ENCODE data around the gene KCTD1.

Gene KCTD1

GRCh38 chr18:26459340-26459739, 89.0 kb downstream of the KCTD1 start:
- Histone ChIP-seq H3K27me3 (replicated peaks; ENCODE audit: control insufficient read depth, insufficient read depth, low read length, poor library complexity, severe bottlenecking) (no peaks in the 10 kb centered on the region), H3K4me1 (ENCODE audit: control insufficient read depth, insufficient read depth, low read length, poor library complexity, severe bottlenecking) (no peaks in the 10 kb centered on the region), H3K4me3 (ENCODE audit: insufficient read depth, low read depth, low read length, poor library complexity, severe bottlenecking) (no peak overlapping the region), H3K36me3 (ENCODE audit: control insufficient read depth, insufficient read depth, low read length) (no peaks in the 10 kb centered on the region), H3K9me3 (ENCODE audit: control insufficient read depth, low read length) (no peaks in the 10 kb centered on the region), H3K27ac (ENCODE audit: insufficient read depth, low read length, poor library complexity, severe bottlenecking) (no peak overlapping the region)
- no peak for DNase-seq

- Histone ChIP-seq H3K27me3 (replicated peaks; ENCODE audit: control insufficient read depth, insufficient read depth, low read length, poor library complexity, severe bottlenecking) (no peaks in the 10 kb centered on the region), H3K27ac (ENCODE audit: insufficient read depth, low read length, poor library complexity, severe bottlenecking) (no peak overlapping the region), H3K36me3 (ENCODE audit: control insufficient read depth, insufficient read depth, low read length) (no peaks in the 10 kb centered on the region), H3K4me1 (ENCODE audit: control insufficient read depth, insufficient read depth, low read length, poor library complexity, severe bottlenecking) (no peaks in the 10 kb centered on the region), H3K9me3 (ENCODE audit: control insufficient read depth, low read length) (no peaks in the 10 kb centered on the region), H3K4me3 (ENCODE audit: insufficient read depth, low read depth, low read length, poor library complexity, severe bottlenecking) (no peak overlapping the region)
- no peak for DNase-seq
These were observed 89.7 kb downstream of the KCTD1 start for GRCh38 chr18:26458526-26459232.

GRCh38 chr18:26457611-26458353, 90.6 kb downstream of the KCTD1 start:
- Histone ChIP-seq H3K9me3 (ENCODE audit: control insufficient read depth, low read length) (no peaks in the 10 kb centered on the region), H3K4me3 (ENCODE audit: insufficient read depth, low read depth, low read length, poor library complexity, severe bottlenecking) (no peak overlapping the region), H3K27ac (ENCODE audit: insufficient read depth, low read length, poor library complexity, severe bottlenecking) (no peak overlapping the region), H3K4me1 (ENCODE audit: control insufficient read depth, insufficient read depth, low read length, poor library complexity, severe bottlenecking) (no peaks in the 10 kb centered on the region), H3K27me3 (replicated peaks; ENCODE audit: control insufficient read depth, insufficient read depth, low read length, poor library complexity, severe bottlenecking) (no peaks in the 10 kb centered on the region), H3K36me3 (ENCODE audit: control insufficient read depth, insufficient read depth, low read length) (no peaks in the 10 kb centered on the region)
- no peak for DNase-seq

DNA sequence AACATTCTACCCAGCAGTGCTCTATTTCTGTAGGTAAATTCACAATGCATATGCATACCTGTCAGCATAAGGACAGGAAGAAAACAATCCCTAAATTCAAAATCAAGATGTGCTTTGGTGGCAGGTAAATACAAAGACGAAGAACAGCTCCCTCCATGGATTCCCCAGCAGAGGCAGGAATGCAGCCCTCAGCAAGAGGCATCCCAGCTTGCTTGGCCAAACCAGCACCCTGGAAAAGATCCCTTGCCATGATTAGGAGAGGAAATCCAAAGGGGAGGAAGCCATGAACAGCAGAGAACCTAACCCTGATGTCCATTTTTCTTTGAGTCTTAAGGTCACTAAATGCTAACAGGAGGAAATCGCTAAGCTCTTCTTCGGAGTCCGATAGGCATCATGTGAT, 91.2 kb downstream of the KCTD1 start:
- no peak overlapping the region for H3K27ac ChIP-seq (ENCODE audit: insufficient read depth, low read length, poor library complexity, severe bottlenecking)
- no peaks in the 10 kb centered on the region for H3K9me3 ChIP-seq (ENCODE audit: control insufficient read depth, low read length)
- no peaks in the 10 kb centered on the region for H3K4me1 ChIP-seq (ENCODE audit: control insufficient read depth, insufficient read depth, low read length, poor library complexity, severe bottlenecking)
- no peaks in the 10 kb centered on the region for H3K36me3 ChIP-seq (ENCODE audit: control insufficient read depth, insufficient read depth, low read length)
- DNase-seq: no peak
- no peaks in the 10 kb centered on the region for H3K27me3 ChIP-seq (replicated peaks; ENCODE audit: control insufficient read depth, insufficient read depth, low read length, poor library complexity, severe bottlenecking)
- no peak overlapping the region for H3K4me3 ChIP-seq (ENCODE audit: insufficient read depth, low read depth, low read length, poor library complexity, severe bottlenecking)

DNA sequence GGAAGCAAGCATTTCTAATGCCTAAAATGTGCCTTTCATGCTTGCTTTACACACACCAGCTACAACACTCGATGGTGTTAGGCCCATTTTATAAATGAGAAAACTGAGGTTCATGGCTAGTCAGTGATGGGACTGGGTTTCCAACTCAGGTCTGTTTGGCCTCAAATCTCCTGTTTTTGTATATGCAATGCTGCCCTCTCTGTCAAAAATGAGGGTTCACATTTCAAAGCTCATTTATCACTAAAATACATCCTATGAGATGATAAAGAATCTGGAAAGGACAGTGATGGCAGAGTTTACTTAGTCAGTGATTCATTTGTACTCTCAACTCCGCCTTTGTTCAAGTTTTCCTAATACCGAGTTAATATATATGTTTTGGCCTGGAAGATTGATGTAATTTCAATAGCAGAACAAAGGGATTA, 92.3 kb downstream of the KCTD1 start:
- H3K27ac ChIP-seq (ENCODE audit: insufficient read depth, low read length, poor library complexity, severe bottlenecking): no peak overlapping the region
- H3K4me3 ChIP-seq (ENCODE audit: insufficient read depth, low read depth, low read length, poor library complexity, severe bottlenecking): no peak overlapping the region
- H3K9me3 ChIP-seq (ENCODE audit: control insufficient read depth, low read length): no peaks in the 10 kb centered on the region
- DNase-seq: no peak
- no peaks in the 10 kb centered on the region for H3K4me1 ChIP-seq (ENCODE audit: control insufficient read depth, insufficient read depth, low read length, poor library complexity, severe bottlenecking)
- no peaks in the 10 kb centered on the region for H3K36me3 ChIP-seq (ENCODE audit: control insufficient read depth, insufficient read depth, low read length)
- no peaks in the 10 kb centered on the region for H3K27me3 ChIP-seq (replicated peaks; ENCODE audit: control insufficient read depth, insufficient read depth, low read length, poor library complexity, severe bottlenecking)

DNA sequence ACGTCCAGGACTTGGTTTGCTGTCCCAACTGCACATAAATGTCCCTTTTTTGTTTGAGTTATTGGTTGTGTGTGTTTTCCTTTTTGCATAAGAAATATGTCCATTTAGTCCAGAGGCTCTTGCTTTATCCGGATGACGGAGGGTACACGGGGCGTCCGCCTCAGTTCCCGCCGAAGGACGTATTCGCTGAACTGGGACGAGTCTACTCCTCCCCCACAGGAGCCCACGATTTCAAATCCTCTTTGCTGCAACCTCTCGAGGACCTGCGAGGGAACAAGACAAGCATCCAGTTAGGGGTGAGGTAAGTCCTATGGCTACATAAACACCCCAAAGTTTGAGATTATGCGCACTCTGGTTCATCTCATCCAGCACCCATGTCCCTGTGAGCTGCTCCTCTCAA, 92.7 kb downstream of the KCTD1 start:
- no peaks in the 10 kb centered on the region for H3K4me1 ChIP-seq (ENCODE audit: control insufficient read depth, insufficient read depth, low read length, poor library complexity, severe bottlenecking)
- no peaks in the 10 kb centered on the region for H3K9me3 ChIP-seq (ENCODE audit: control insufficient read depth, low read length)
- DNase-seq: no peak
- H3K27me3 ChIP-seq (replicated peaks; ENCODE audit: control insufficient read depth, insufficient read depth, low read length, poor library complexity, severe bottlenecking): no peaks in the 10 kb centered on the region
- H3K36me3 ChIP-seq (ENCODE audit: control insufficient read depth, insufficient read depth, low read length): no peaks in the 10 kb centered on the region
- no peak overlapping the region for H3K4me3 ChIP-seq (ENCODE audit: insufficient read depth, low read depth, low read length, poor library complexity, severe bottlenecking)
- no peak overlapping the region for H3K27ac ChIP-seq (ENCODE audit: insufficient read depth, low read length, poor library complexity, severe bottlenecking)

- Histone ChIP-seq H3K4me3 (ENCODE audit: insufficient read depth, low read depth, low read length, poor library complexity, severe bottlenecking) (no peak overlapping the region), H3K27ac (ENCODE audit: insufficient read depth, low read length, poor library complexity, severe bottlenecking) (no peak overlapping the region), H3K4me1 (ENCODE audit: control insufficient read depth, insufficient read depth, low read length, poor library complexity, severe bottlenecking) (no peaks in the 10 kb centered on the region), H3K36me3 (ENCODE audit: control insufficient read depth, insufficient read depth, low read length) (no peaks in the 10 kb centered on the region), H3K27me3 (replicated peaks; ENCODE audit: control insufficient read depth, insufficient read depth, low read length, poor library complexity, severe bottlenecking) (no peaks in the 10 kb centered on the region), H3K9me3 (ENCODE audit: control insufficient read depth, low read length) (no peaks in the 10 kb centered on the region)
- DNase-seq: no peak
These were observed 93.7 kb downstream of the KCTD1 start for GRCh38 chr18:26454616-26455015.

GRCh38 chr18:26454192-26454591, 94.2 kb downstream of the KCTD1 start:
- DNase-seq: no peak
- Histone ChIP-seq H3K9me3 (ENCODE audit: control insufficient read depth, low read length) (no peaks in the 10 kb centered on the region), H3K36me3 (ENCODE audit: control insufficient read depth, insufficient read depth, low read length) (no peaks in the 10 kb centered on the region), H3K4me3 (ENCODE audit: insufficient read depth, low read depth, low read length, poor library complexity, severe bottlenecking) (no peak overlapping the region), H3K27ac (ENCODE audit: insufficient read depth, low read length, poor library complexity, severe bottlenecking) (no peak overlapping the region), H3K27me3 (replicated peaks; ENCODE audit: control insufficient read depth, insufficient read depth, low read length, poor library complexity, severe bottlenecking) (no peaks in the 10 kb centered on the region), H3K4me1 (ENCODE audit: control insufficient read depth, insufficient read depth, low read length, poor library complexity, severe bottlenecking) (no peaks in the 10 kb centered on the region)

- DNase-seq: no peak
- Histone ChIP-seq H3K4me1 (ENCODE audit: control insufficient read depth, insufficient read depth, low read length, poor library complexity, severe bottlenecking) (no peaks in the 10 kb centered on the region), H3K9me3 (ENCODE audit: control insufficient read depth, low read length) (no peaks in the 10 kb centered on the region), H3K27me3 (replicated peaks; ENCODE audit: control insufficient read depth, insufficient read depth, low read length, poor library complexity, severe bottlenecking) (no peaks in the 10 kb centered on the region), H3K27ac (ENCODE audit: insufficient read depth, low read length, poor library complexity, severe bottlenecking) (no peak overlapping the region), H3K36me3 (ENCODE audit: control insufficient read depth, insufficient read depth, low read length) (no peaks in the 10 kb centered on the region), H3K4me3 (ENCODE audit: insufficient read depth, low read depth, low read length, poor library complexity, severe bottlenecking) (no peak overlapping the region)
These were observed 94.9 kb downstream of the KCTD1 start for GRCh38 chr18:26453386-26453901.

- Histone ChIP-seq H3K4me1 (ENCODE audit: control insufficient read depth, insufficient read depth, low read length, poor library complexity, severe bottlenecking) (no peaks in the 10 kb centered on the region), H3K4me3 (ENCODE audit: insufficient read depth, low read depth, low read length, poor library complexity, severe bottlenecking) (no peak overlapping the region), H3K27me3 (replicated peaks; ENCODE audit: control insufficient read depth, insufficient read depth, low read length, poor library complexity, severe bottlenecking) (no peaks in the 10 kb centered on the region), H3K27ac (ENCODE audit: insufficient read depth, low read length, poor library complexity, severe bottlenecking) (no peak overlapping the region), H3K36me3 (ENCODE audit: control insufficient read depth, insufficient read depth, low read length) (no peaks in the 10 kb centered on the region), H3K9me3 (ENCODE audit: control insufficient read depth, low read length) (no peaks in the 10 kb centered on the region)
- no peak for DNase-seq
These were observed 97.2 kb downstream of the KCTD1 start for GRCh38 chr18:26450989-26451682.
